T-helper 2 cell treated with Interferon-gamma antibody and Interleukin-4, amounts not matched to agents 5 μg/mL and 100 μg/mL, for 36 hours (primary cell): ENCODE measurements around the gene ZSCAN2.
A peak's percentile ranks its signal among the peaks of the same experiment; 100 is the strongest.
"Not testable (repeated sequence)": the region's sequence is repeated elsewhere in the genome, so short reads cannot be mapped to it uniquely, and the experiment has no call there.

Experiments
- DNase-seq: peaks from one replicate; pipeline ENCODE4 v3.0.0; 2021; ENCODE audit warnings: low spot score
- H3K27ac Mint-ChIP-seq: one replicate; pipeline ENCODE4 v1.8.0; 2021; ENCODE audit warnings: mild to moderate bottlenecking, mixed read lengths
- H3K27me3 Mint-ChIP-seq: one replicate; pipeline ENCODE4 v1.8.0; 2021; ENCODE audit warnings: low read depth, mixed read lengths
- H3K36me3 Mint-ChIP-seq: one replicate; pipeline ENCODE4 v1.8.0; 2021; ENCODE audit warnings: low read depth, mixed read lengths
- H3K4me1 Mint-ChIP-seq: one replicate; pipeline ENCODE4 v1.8.0; 2021; ENCODE audit warnings: low read depth, mixed read lengths
- H3K4me3 Mint-ChIP-seq: one replicate; pipeline ENCODE4 v1.8.0; 2022; ENCODE audit warnings: mild to moderate bottlenecking, moderate library complexity, mixed read lengths
- H3K9me3 Mint-ChIP-seq: one replicate; pipeline ENCODE4 v1.8.0; 2021; ENCODE audit warnings: mixed read lengths

ZSCAN2 gene

DNA sequence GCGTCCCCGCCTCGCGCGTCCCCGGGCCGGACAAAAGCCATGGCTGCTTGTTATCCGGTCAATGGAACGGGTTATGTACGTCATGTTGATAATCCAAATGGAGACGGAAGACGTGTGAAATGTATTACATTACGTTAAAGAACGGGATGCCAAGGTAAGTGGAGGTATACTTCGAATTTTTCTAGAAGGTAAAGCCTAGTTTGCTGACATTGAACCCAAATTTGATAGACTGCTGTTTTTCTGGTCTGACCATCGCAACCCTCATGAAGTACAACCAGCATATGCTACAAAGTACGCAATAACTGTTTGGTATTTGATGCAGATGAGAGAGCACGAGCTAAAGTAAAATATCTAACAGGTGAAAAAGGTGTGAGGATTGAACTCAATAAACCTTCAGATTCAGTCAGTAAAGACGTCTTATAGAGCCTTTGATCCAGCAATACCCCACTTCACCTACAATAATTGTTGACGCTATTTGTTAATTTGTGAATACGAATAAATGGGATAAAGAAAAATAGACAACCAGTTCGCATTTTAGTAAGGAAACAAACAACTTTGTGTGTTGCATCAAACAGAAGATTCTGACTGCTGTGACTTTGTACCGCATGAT lies 33.5 kb downstream of the ZSCAN2 start:
- Mint-ChIP-seq H3K27ac (peak overlapping the region; percentile 61), H3K4me1 (peaks cover 41% of the 10 kb centered on the region), H3K4me3 (peak overlapping the region; percentile 90), H3K36me3 (peaks cover 33% of the 10 kb centered on the region), H3K27me3 (no peaks in the 10 kb centered on the region), H3K9me3 (no peaks in the 10 kb centered on the region)
- no peak for DNase-seq

DNA sequence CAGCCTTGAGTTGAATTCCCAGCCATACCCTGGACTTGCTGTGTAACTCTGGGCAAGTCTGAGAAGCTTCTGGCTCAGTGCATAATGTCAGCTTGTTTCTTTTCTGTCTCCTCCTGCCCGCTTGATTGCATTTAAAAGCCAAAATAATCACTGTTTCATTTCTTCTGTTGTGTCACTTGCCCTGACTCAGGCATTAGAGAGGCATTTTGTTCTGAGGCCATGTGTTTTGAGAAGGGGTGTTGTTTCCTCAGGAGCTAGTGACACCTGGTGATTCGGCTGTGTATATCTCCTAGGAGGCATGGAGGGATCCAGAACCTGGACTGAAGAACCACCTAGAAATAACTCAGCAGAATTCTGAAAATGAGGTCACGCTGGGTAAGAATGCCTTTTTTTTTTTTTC lies 37.3 kb downstream of the ZSCAN2 start:
- no peak overlapping the region for H3K4me3 Mint-ChIP-seq
- H3K27ac Mint-ChIP-seq: peak overlapping the region; percentile 34
- no peaks in the 10 kb centered on the region for H3K9me3 Mint-ChIP-seq
- H3K4me1 Mint-ChIP-seq: peaks cover 32% of the 10 kb centered on the region
- peaks cover 53% of the 10 kb centered on the region for H3K36me3 Mint-ChIP-seq
- no peak for DNase-seq
- H3K27me3 Mint-ChIP-seq: no peaks in the 10 kb centered on the region

GRCh38 chr15:84641871-84642270 lies 41.1 kb downstream of the ZSCAN2 start:
- not testable (repeated sequence) for DNase-seq, H3K9me3 Mint-ChIP-seq, H3K4me3 Mint-ChIP-seq, H3K27me3 Mint-ChIP-seq, H3K27ac Mint-ChIP-seq
- H3K4me1 Mint-ChIP-seq: peaks cover 13% of the 10 kb centered on the region
- H3K36me3 Mint-ChIP-seq: peaks cover 61% of the 10 kb centered on the region

GRCh38 chr15:84642640-84643039 lies 41.8 kb downstream of the ZSCAN2 start:
- peaks cover 60% of the 10 kb centered on the region for H3K36me3 Mint-ChIP-seq
- peaks cover 13% of the 10 kb centered on the region for H3K4me1 Mint-ChIP-seq

DNA sequence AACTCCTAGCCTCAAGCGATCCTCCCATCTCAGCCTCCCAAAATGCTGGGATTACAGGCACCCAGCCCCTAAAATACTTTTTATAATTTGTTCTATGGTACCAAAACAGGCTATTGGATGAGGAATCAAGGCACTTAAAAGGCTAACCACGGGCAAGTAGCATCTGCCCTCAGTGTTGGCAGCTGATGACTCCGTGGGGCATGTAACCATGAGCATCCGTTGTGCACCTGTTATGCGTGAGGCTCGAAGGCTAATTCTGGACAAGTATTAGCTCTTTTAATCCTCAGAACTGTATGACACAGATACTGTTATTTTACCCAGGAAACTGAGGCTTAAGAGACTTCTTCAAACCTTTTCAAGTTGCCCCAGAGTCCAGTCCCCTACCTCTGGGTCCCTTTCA lies 43.0 kb downstream of the ZSCAN2 start:
- H3K4me1 Mint-ChIP-seq: peaks cover 13% of the 10 kb centered on the region
- no peak overlapping the region for H3K4me3 Mint-ChIP-seq
- peaks cover 60% of the 10 kb centered on the region for H3K36me3 Mint-ChIP-seq
- no peak for DNase-seq
- H3K27ac Mint-ChIP-seq: no peak overlapping the region
- no peaks in the 10 kb centered on the region for H3K27me3 Mint-ChIP-seq
- H3K9me3 Mint-ChIP-seq: no peaks in the 10 kb centered on the region

More at GRCh38 chr15:84642640-84643039, 41.8 kb downstream of the ZSCAN2 start:
- not testable (repeated sequence) for H3K9me3 Mint-ChIP-seq, H3K27ac Mint-ChIP-seq, H3K27me3 Mint-ChIP-seq, H3K4me3 Mint-ChIP-seq, DNase-seq

DNA sequence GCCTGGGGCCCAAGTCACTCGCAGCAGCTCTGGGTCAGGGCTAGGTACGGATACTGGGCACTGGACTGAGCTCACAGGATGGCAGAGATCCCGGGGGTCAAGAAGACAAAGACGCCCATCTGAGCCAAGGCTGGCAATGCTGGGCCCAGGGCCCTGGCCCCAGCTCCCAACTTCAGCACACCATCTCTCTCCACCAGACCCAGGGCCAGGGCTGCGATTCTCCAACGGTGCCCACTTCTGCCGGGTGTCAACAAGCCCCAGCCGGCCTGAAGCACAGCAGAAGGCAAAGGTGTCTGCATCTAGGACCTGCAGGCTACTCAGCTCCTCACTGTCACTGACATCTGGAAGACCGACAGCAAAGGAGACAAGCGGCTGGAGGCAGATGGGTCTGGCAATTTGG lies 44.7 kb downstream of the ZSCAN2 start:
- no peak for DNase-seq
- Mint-ChIP-seq H3K27ac (no peak overlapping the region), H3K27me3 (no peaks in the 10 kb centered on the region), H3K36me3 (peaks cover 54% of the 10 kb centered on the region), H3K4me1 (peaks cover 13% of the 10 kb centered on the region), H3K4me3 (no peak overlapping the region), H3K9me3 (no peaks in the 10 kb centered on the region)

- no peak for DNase-seq
- no peaks in the 10 kb centered on the region for H3K9me3 Mint-ChIP-seq
- no peak overlapping the region for H3K4me3 Mint-ChIP-seq
- H3K27me3 Mint-ChIP-seq: no peaks in the 10 kb centered on the region
- H3K27ac Mint-ChIP-seq: no peak overlapping the region
- H3K36me3 Mint-ChIP-seq: peaks cover 52% of the 10 kb centered on the region
- peaks cover 10% of the 10 kb centered on the region for H3K4me1 Mint-ChIP-seq
Observed at GRCh38 chr15:84645997-84646396, 45.2 kb downstream of the ZSCAN2 start.

- Mint-ChIP-seq H3K27ac (no peak overlapping the region), H3K4me1 (peaks cover 14% of the 10 kb centered on the region), H3K36me3 (peaks cover 55% of the 10 kb centered on the region), H3K27me3 (no peaks in the 10 kb centered on the region), H3K9me3 (no peaks in the 10 kb centered on the region), H3K4me3 (no peak overlapping the region)
- no peak for DNase-seq
Observed at GRCh38 chr15:84647726-84648125, 46.9 kb downstream of the ZSCAN2 start.

DNA sequence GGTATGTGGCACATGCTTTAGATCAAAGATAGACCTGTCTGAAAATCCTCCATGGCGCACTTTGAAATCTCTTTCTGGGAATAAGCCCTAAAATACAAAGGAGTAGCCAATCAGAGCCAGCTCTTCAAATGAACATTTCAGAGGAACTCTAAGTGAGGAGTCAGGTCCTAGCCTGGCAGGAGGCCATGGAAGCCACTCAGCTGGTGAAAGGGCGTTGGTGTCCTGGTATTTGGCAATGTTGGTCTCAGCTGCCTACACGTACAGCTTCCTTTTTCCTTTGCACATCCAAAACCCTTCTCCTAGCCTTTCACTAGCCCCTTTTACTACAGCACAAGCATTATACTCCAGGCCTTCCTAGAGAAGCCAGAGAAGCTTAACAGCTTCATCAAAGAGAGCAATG lies 47.7 kb downstream of the ZSCAN2 start:
- H3K27me3 Mint-ChIP-seq: no peaks in the 10 kb centered on the region

GRCh38 chr15:84649706-84650105 lies 48.9 kb downstream of the ZSCAN2 start:
- no peaks in the 10 kb centered on the region for H3K9me3 Mint-ChIP-seq
- DNase-seq: no peak
- H3K4me3 Mint-ChIP-seq: no peak overlapping the region
- H3K27ac Mint-ChIP-seq: no peak overlapping the region
- peaks cover 50% of the 10 kb centered on the region for H3K36me3 Mint-ChIP-seq
- no peaks in the 10 kb centered on the region for H3K27me3 Mint-ChIP-seq
- peaks cover 18% of the 10 kb centered on the region for H3K4me1 Mint-ChIP-seq

More for the DNA sequence above, 47.7 kb downstream of the ZSCAN2 start:
- H3K27ac Mint-ChIP-seq: no peak overlapping the region
- H3K4me1 Mint-ChIP-seq: peaks cover 15% of the 10 kb centered on the region
- no peak overlapping the region for H3K4me3 Mint-ChIP-seq
- DNase-seq: no peak
- no peaks in the 10 kb centered on the region for H3K9me3 Mint-ChIP-seq
- H3K36me3 Mint-ChIP-seq: peaks cover 49% of the 10 kb centered on the region

DNA sequence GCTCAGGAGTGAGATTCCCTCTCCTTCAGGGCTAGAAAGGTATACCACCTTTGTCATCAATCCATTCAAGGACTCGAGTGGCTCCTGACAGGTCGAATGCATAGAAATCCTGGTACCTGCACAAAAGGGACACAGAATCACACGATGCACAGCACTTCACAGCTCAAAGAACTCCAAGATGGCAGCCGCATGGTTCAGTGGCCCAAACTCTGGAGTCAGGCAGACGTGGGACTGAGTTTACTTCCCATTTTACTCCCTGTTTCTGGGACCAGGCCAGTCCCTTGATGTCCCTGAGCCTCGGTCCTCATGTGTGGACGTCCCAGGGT lies 52.7 kb downstream of the ZSCAN2 start:
- Mint-ChIP-seq H3K4me1 (peaks cover 22% of the 10 kb centered on the region), H3K36me3 (peaks cover 26% of the 10 kb centered on the region), H3K27ac (peak overlapping the region; percentile 95), H3K4me3 (peak overlapping the region; percentile 100), H3K9me3 (no peaks in the 10 kb centered on the region), H3K27me3 (no peaks in the 10 kb centered on the region)
- DNase-seq: no peak

DNA sequence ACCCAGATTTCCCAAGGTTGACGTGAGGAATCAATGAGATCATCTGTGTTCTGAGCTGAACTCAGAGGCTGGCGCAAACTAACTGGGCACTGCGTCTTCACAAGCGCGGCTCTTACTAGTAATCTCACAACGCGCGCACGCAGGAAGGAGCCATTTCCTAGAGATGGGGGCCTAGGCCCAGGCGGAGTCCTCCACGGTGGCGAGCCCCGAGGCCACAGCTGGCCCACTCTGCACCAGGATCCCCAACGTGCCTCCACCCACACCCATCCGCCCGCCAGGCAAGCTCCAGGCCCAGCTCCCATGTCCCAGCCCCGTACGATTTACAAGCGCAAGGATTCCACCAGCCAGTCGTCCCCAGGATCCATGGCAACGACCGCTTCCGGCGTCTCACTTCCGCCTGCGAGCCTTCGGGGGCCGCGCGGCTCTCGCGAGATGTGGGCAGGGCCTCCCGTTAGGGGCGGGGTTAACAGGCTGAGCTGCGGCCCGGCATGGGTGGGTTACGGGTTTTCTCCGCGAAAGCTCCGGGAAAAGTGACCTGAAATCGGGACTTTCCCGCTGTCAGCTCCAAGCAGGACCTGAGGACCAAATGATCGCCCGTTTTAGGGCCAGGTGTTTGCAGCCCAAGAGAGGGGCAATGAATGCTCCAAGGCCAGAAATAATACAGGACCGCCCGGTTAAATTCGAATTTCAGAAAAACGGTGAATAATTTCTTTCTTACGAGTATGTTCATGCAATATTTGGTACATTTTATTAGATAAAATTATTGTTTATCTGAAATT lies 53.3 kb downstream of the ZSCAN2 start, which contains the start of gene WDR73:
Gene WDR73, minus strand, starts transcription at position 374 of the 779 bp plus-strand sequence. Its CDS starts 9 bp downstream, at position 365.
- peak; percentile 95 for DNase-seq
- H3K27me3 Mint-ChIP-seq: no peaks in the 10 kb centered on the region
- peaks cover 22% of the 10 kb centered on the region for H3K36me3 Mint-ChIP-seq
- H3K4me3 Mint-ChIP-seq: peak within 1 kb of the TSS; percentile 100
- peak within 1 kb of the TSS; percentile 95 for H3K27ac Mint-ChIP-seq
- H3K4me1 Mint-ChIP-seq: peaks cover 25% of the 10 kb centered on the region
- no peaks in the 10 kb centered on the region for H3K9me3 Mint-ChIP-seq

DNA sequence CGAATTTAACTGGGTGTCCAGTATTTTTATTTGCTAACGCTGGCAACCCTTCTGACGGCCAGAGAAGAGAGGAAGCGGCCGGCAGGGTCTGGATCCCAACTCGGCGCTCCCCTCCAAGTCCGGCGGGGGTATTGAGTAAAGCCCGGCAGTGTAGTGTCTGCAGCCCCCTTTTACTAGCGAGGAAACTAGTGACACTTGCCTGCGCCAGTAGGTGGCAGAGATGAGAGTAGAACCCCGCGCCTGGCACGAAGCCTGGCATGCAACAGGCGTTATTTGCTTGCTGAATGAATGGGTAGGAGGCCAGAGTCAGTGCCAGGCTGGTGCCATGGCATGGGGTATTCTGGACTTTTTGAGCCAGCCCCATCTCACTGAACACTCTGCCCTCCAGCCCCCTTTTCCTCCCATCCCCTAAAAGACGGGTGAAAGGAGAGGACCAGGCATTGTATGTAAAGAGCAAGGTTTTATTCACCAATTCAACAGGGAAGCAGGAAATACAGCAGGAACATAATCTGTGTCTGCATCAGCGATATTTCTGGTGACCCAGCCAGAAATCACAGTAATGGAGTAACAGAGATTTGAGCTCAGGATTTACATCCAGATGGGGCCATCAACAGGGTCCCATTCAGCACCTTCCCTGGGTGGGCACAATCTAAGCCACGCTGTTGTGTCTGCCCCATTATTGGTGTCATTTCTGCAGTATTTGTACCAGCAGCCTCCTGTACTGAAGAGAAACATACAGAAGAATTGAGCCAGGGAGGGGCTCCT lies 54.1 kb downstream of the ZSCAN2 start:
- Mint-ChIP-seq H3K4me3 (peak overlapping the region; percentile 100), H3K27me3 (no peaks in the 10 kb centered on the region), H3K4me1 (peaks cover 25% of the 10 kb centered on the region), H3K9me3 (no peaks in the 10 kb centered on the region), H3K36me3 (peaks cover 20% of the 10 kb centered on the region), H3K27ac (peak overlapping the region; percentile 55)
- peak; percentile 67 for DNase-seq

DNA sequence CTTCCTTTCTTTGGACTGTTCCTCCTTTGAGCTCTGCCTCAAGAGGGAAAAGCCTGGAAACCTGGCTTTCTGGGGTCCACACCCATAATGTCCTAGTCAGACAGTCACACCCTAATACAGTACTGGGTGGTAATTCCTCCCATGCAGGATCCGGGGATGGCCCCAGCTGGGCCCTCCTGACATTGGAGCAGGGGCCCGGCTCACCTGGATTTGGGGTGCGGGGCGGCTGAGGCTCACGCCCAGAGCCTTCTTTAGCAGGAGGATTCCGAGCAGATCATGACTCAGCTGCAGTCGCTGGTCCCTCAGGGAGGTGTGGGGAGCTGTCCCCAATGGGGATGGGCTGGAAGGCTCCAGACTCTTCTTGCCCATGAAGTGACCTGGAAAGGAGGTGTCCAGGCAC lies 56.2 kb downstream of the ZSCAN2 start:
- Mint-ChIP-seq H3K4me1 (peaks cover 22% of the 10 kb centered on the region), H3K9me3 (no peaks in the 10 kb centered on the region), H3K4me3 (peak overlapping the region; percentile 73), H3K27ac (no peak overlapping the region), H3K36me3 (peaks cover 11% of the 10 kb centered on the region), H3K27me3 (no peaks in the 10 kb centered on the region)
- no peak for DNase-seq
